K562 (cell line): ENCODE results near the gene LMBR1L. TPM values are rescaled to one million over a fixed set of nuclear protein-coding genes. Genes with fewer than 3 reads are reported as not detected.

Source experiments
- BRD4 ChIP-seq: fragments of 200-600 bp; sonication (generic); IDR thresholded peaks from 2 replicates; pipeline ENCODE4 v1.6.1; 2017; ENCODE audit warnings: inconsistent platforms
- CEBPB ChIP-seq: fragments of 450-650 bp; IDR thresholded peaks from 2 replicates; pipeline ENCODE4 v1.6.1; 2016; ENCODE audit warnings: missing genetic modification characterization, missing compliant biosample characterization
- CREB3L1 ChIP-seq: fragments of 450-650 bp; IDR thresholded peaks from 2 replicates; pipeline ENCODE4 v1.6.1; 2014; ENCODE audit warnings: low read depth, mild to moderate bottlenecking, moderate library complexity, borderline replicate concordance
- CREM ChIP-seq: IDR thresholded peaks from 2 replicates; pipeline ENCODE4 v1.6.1; 2014; ENCODE audit warnings: antibody characterized with exemption, low read depth
- JUND ChIP-seq, 2 experiments: IDR thresholded peaks; 2 replicates in 1 of 2; 3 replicates in 1 of 2; pipeline ENCODE4 v1.6.1; 2011; ENCODE audit warnings: borderline replicate concordance in 2 of 2, low read depth in 2 of 2, low read length in 2 of 2, improper control_type of control experiment in 1 of 2, missing biosample characterization in 1 of 2, missing genetic modification characterization in 1 of 2, missing genetic modification reagents in 1 of 2
- MTA2 ChIP-seq: fragments of 450-650 bp; IDR thresholded peaks from 2 replicates; pipeline ENCODE4 v1.6.1; 2016; ENCODE audit warnings: low read depth
- NFRKB ChIP-seq: fragments of 450-650 bp; IDR thresholded peaks from 2 replicates; pipeline ENCODE4 v1.6.1; 2016; ENCODE audit warnings: low read depth
- NR2C1 ChIP-seq, 2 experiments: fragments of 450-650 bp; IDR thresholded peaks; 2 replicates each; pipeline ENCODE4 v1.6.1; 2017; ENCODE audit warnings: mild to moderate bottlenecking in 2 of 2, antibody characterized with exemption in 1 of 2, inconsistent platforms in 1 of 2, missing compliant biosample characterization in 1 of 2, missing genetic modification characterization in 1 of 2
- NRF1 ChIP-seq, 2 experiments: fragments of 450-650 bp; IDR thresholded peaks in 1 of 2; conservative IDR thresholded peaks in 1 of 2; 2 replicates each; pipeline ENCODE4 v1.6.1; 2014; ENCODE audit warnings: mild to moderate bottlenecking in 2 of 2
- RBBP5 ChIP-seq: fragments of 200-600 bp; sonication (generic); IDR thresholded peaks from 2 replicates; pipeline ENCODE4 v1.6.1; 2012; ENCODE audit warnings: borderline replicate concordance, mild to moderate bottlenecking, low read length, control low read depth, inconsistent platforms; ENCODE audit not compliant: insufficient read depth, poor library complexity, severe bottlenecking
- SMARCA4 ChIP-seq: fragments of 450-650 bp; IDR thresholded peaks from 2 replicates; pipeline ENCODE4 v1.6.1; 2016
- SPI1 ChIP-seq: IDR thresholded peaks from 2 replicates; pipeline ENCODE4 v1.6.1; 2011; ENCODE audit warnings: low read depth, low read length, control low read depth, borderline replicate concordance
- TRIM24 ChIP-seq, 2 experiments: fragments of 450-650 bp; IDR thresholded peaks; 2 replicates each; pipeline ENCODE4 v1.6.1; 2016
- USF2 ChIP-seq: sonication (generic); formaldehyde crosslinking; IDR thresholded peaks from 2 replicates; pipeline ENCODE4 v1.5.0; 2020; ENCODE audit warnings: missing genetic modification reagents
- polyA plus RNA-seq, 8 experiments: library from polyadenylated mRNA; depleted of rRNA in 4 of 8; stranded (reverse) in 5 of 8; unstranded in 3 of 8; fragments of >200 nt; fragmentation: Nextera tagmentation in 2 of 8; fragmentation: Illumina TruSeq in 1 of 8; extraction: Ambion mirVana in 2 of 8; extraction: Trizol in 1 of 8; gene quantifications; 2 replicates each; pipeline versions ENCODE4 v1.2.1 to v1.2.3, GENCODE V29; 2011 to 2014; ENCODE audit warnings: inconsistent platforms in 1 of 8, missing spikeins in 1 of 8
- total RNA-seq, 7 experiments: library from RNA; depleted of rRNA in 6 of 7; stranded (reverse); fragments of >200 nt in 6 of 7; fragmentation: Illumina TruSeq in 2 of 7; extraction: Trizol in 2 of 7; gene quantifications; 2 replicates each; pipeline versions ENCODE4 v1.2.1 to v1.2.3, GENCODE V29; 2011 to 2021; ENCODE audit warnings: low replicate concordance in 1 of 7
- TF ChIP-seq, protein P1 (sequence below), 2 experiments: fragments of 450-650 bp in 1 of 2; sonication (generic) in 1 of 2; formaldehyde crosslinking in 1 of 2; IDR thresholded peaks; 2 replicates each; pipeline versions ENCODE4 v1.7.1 to v1.9.0; 2016 to 2022; ENCODE audit warnings: inconsistent platforms in 1 of 2, mild to moderate bottlenecking in 1 of 2, missing genetic modification reagents in 1 of 2

The LMBR1L gene
- total and polyA plus RNA-seq, 9 of the 15 experiments (the other 6 are each of a cell fraction or from before 2014, with no cell fraction given): 2.5 to 57.0 (median 31.1) TPM

DNA sequence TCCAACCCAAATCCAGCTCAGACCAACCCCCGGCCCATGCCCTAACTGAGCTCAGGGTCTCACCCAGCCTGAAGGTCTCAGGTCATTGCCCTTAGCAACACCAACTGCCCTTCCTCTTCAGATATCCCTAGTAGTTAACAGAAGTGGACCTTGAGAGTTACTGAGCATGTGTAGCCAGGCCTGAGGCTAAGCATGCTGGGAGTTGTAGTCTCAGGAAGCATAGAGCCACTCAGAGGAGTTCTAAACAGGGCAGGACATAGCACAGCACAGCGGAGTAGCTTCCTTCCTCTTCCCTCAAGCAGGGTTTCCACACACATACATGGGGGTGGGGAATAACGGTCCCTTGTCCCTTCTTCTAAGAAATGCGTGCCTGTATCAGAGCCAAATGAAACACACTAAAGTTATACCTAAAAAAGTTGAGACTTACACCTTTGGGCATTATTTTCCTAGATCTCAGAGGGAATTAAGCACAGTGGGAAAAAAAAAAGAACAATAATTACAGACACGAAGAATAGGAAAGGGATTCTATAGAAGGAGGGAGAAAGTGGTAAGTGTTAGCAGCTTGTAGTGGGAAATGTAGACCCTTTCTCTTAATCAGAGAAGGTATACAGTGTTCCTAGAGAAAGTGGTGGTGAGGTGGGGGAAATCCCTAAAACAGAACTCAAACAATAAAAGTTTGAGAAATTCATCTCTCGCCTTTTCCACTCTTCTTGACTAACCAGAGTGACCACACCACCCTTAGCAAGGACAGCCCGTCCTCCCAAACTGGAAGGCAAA is 54.5 kb downstream of the LMBR1L start (continued):
- no peak for TF ChIP-seq USF2 (CRISPR knock-in tag)
- TF ChIP-seq MTA2: no peak
- peak; percentile 53 for TF ChIP-seq CEBPB (tag)
- 0 out of 2 replicates have a peak, but pooled peaks have one; percentile 62 for TF ChIP-seq CREM
- TF ChIP-seq NRF1 (conservative IDR thresholded peaks at IDR 0.05 in 1 of 2, IDR thresholded peaks at IDR 0.05 in 1 of 2): peak; percentile 90 to 92
- TF ChIP-seq RBBP5: no peak
- peak in 1 of 2 experiments; percentile 47; a peak in 2 of 4 replicates for TF ChIP-seq TRIM24 (IDR thresholded peaks at IDR 0.05)
- 0 out of 2 replicates have a peak, but pooled peaks have one; percentile 19 for TF ChIP-seq SMARCA4
- TF ChIP-seq NR2C1 (IDR thresholded peaks at IDR 0.05): 0 out of 2 replicates have a peak, but pooled peaks have one; percentile 26
- TF ChIP-seq NR2C1 (tag; IDR thresholded peaks at IDR 0.05): no peak
- peak; percentile 23; the same call in 1 of the 2 replicates for TF ChIP-seq JUND (IDR thresholded peaks at IDR 0.05; ENCODE audit: borderline replicate concordance, low read depth, low read length)
- TF ChIP-seq JUND (tag; IDR thresholded peaks at IDR 0.05; ENCODE audit: borderline replicate concordance, low read depth, low read length): no peak; the same call in 2 of the 3 replicates
- peak; percentile 1; the same call in 1 of the 2 replicates for TF ChIP-seq SPI1
- TF ChIP-seq BRD4: no peak
- TF ChIP-seq, protein P1, sequence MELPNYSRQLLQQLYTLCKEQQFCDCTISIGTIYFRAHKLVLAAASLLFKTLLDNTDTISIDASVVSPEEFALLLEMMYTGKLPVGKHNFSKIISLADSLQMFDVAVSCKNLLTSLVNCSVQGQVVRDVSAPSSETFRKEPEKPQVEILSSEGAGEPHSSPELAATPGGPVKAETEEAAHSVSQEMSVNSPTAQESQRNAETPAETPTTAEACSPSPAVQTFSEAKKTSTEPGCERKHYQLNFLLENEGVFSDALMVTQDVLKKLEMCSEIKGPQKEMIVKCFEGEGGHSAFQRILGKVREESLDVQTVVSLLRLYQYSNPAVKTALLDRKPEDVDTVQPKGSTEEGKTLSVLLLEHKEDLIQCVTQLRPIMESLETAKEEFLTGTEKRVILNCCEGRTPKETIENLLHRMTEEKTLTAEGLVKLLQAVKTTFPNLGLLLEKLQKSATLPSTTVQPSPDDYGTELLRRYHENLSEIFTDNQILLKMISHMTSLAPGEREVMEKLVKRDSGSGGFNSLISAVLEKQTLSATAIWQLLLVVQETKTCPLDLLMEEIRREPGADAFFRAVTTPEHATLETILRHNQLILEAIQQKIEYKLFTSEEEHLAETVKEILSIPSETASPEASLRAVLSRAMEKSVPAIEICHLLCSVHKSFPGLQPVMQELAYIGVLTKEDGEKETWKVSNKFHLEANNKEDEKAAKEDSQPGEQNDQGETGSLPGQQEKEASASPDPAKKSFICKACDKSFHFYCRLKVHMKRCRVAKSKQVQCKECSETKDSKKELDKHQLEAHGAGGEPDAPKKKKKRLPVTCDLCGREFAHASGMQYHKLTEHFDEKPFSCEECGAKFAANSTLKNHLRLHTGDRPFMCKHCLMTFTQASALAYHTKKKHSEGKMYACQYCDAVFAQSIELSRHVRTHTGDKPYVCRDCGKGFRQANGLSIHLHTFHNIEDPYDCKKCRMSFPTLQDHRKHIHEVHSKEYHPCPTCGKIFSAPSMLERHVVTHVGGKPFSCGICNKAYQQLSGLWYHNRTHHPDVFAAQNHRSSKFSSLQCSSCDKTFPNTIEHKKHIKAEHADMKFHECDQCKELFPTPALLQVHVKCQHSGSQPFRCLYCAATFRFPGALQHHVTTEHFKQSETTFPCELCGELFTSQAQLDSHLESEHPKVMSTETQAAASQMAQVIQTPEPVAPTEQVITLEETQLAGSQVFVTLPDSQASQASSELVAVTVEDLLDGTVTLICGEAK (IDR thresholded peaks at IDR 0.05): peak; percentile 82
- TF ChIP-seq, protein P1 (CRISPR knock-in tag; IDR thresholded peaks at IDR 0.05): no peak
- 0 out of 2 replicates have a peak, but pooled peaks have one; percentile 38 for TF ChIP-seq NFRKB
- peak; percentile 27; the same call in 1 of the 2 replicates for TF ChIP-seq CREB3L1
